H9 (cell line): ENCODE measurements around the gene CSTA. TPM values are rescaled to one million over a fixed set of nuclear protein-coding genes. Genes with fewer than 3 reads are reported as not detected.

Source experiments
- DNase-seq: peaks from one replicate; pipeline ENCODE4 v3.0.0-alpha.2; 2017
- H2AFZ ChIP-seq: one replicate; pipeline ENCODE4 v1.6.1; 2013; ENCODE audit warnings: mild to moderate bottlenecking, low read length, control low read depth, moderate library complexity
- H2AK5ac ChIP-seq: 2 replicates; pipeline ENCODE4 v1.6.1; 2013; ENCODE audit warnings: low read length, control low read depth, mixed read lengths; ENCODE audit not compliant: insufficient read length
- H2BK120ac ChIP-seq: one replicate; pipeline ENCODE4 v1.6.1; 2013; ENCODE audit warnings: low read depth, mild to moderate bottlenecking, low read length, control low read depth, inconsistent platforms; ENCODE audit not compliant: poor library complexity, severe bottlenecking
- H2BK12ac ChIP-seq: 2 replicates; pipeline ENCODE4 v1.6.1; 2013; ENCODE audit warnings: low read length, control low read depth, mixed read lengths, low read depth; ENCODE audit not compliant: insufficient read length
- H2BK15ac ChIP-seq: 2 replicates; pipeline ENCODE4 v1.6.1; 2013; ENCODE audit warnings: low read depth, low read length, control low read depth
- H2BK20ac ChIP-seq: one replicate; pipeline ENCODE4 v1.6.1; 2013; ENCODE audit warnings: low read depth, mild to moderate bottlenecking, low read length, control low read depth, inconsistent platforms; ENCODE audit not compliant: poor library complexity, severe bottlenecking
- H2BK5ac ChIP-seq: 2 replicates; pipeline ENCODE4 v1.6.1; 2013; ENCODE audit warnings: low read length, control low read depth, mixed read lengths; ENCODE audit not compliant: insufficient read length
- H3K14ac ChIP-seq: 2 replicates; pipeline ENCODE4 v1.6.1; 2013; ENCODE audit warnings: low read length, control low read depth; ENCODE audit not compliant: insufficient read depth
- H3K18ac ChIP-seq: 2 replicates; pipeline ENCODE4 v1.6.1; 2013; ENCODE audit warnings: low read depth, mild to moderate bottlenecking, mixed read lengths, low read length, control low read depth; ENCODE audit not compliant: insufficient read length
- H3K23ac ChIP-seq: 2 replicates; pipeline ENCODE4 v1.6.1; 2013; ENCODE audit warnings: low read length, control low read depth, mixed read lengths, low read depth; ENCODE audit not compliant: insufficient read length
- H3K23me2 ChIP-seq: 2 replicates; pipeline ENCODE4 v1.6.1; 2013; ENCODE audit warnings: low read depth, mild to moderate bottlenecking, mixed read lengths, low read length, control low read depth; ENCODE audit not compliant: insufficient read length, poor library complexity, severe bottlenecking
- H3K27ac ChIP-seq: 2 replicates; pipeline ENCODE4 v1.5.1; 2013; ENCODE audit warnings: low read length, control low read depth, mixed read lengths, low read depth; ENCODE audit not compliant: insufficient read length
- H3K27me3 ChIP-seq: 2 replicates; pipeline ENCODE4 v1.6.1; 2013; ENCODE audit warnings: low read length, control low read depth, inconsistent platforms; ENCODE audit not compliant: insufficient read depth
- H3K4ac ChIP-seq: 2 replicates; pipeline ENCODE4 v1.6.1; 2013; ENCODE audit warnings: low read depth, mild to moderate bottlenecking, control low read depth, inconsistent platforms, low read length, moderate library complexity
- H3K4me1 ChIP-seq: 2 replicates; pipeline ENCODE4 v1.6.1; 2013; ENCODE audit warnings: low read length, control low read depth, inconsistent platforms; ENCODE audit not compliant: insufficient read depth
- H3K4me2 ChIP-seq: 2 replicates; pipeline ENCODE4 v1.6.1; 2013; ENCODE audit warnings: low read length, control low read depth, mixed read lengths; ENCODE audit not compliant: insufficient read length, insufficient read depth
- H3K56ac ChIP-seq: 2 replicates; pipeline ENCODE4 v1.6.1; 2013; ENCODE audit warnings: low read depth, mild to moderate bottlenecking, mixed read lengths, low read length, control low read depth; ENCODE audit not compliant: insufficient read length
- H3K79me1 ChIP-seq: 2 replicates; pipeline ENCODE4 v1.6.1; 2013; ENCODE audit warnings: low read depth, mild to moderate bottlenecking, moderate library complexity, low read length, control low read depth, inconsistent platforms; ENCODE audit not compliant: insufficient read depth, poor library complexity, severe bottlenecking
- H3K79me2 ChIP-seq: 2 replicates; pipeline ENCODE4 v1.6.1; 2013; ENCODE audit warnings: low read length, control low read depth, inconsistent platforms; ENCODE audit not compliant: insufficient read depth
- H3K9ac ChIP-seq: 2 replicates; pipeline ENCODE4 v1.6.1; 2013; ENCODE audit warnings: low read length, control low read depth, mixed read lengths; ENCODE audit not compliant: insufficient read length; ENCODE audit errors: extremely low read depth
- H3K9me3 ChIP-seq: one replicate; pipeline ENCODE4 v1.6.1; 2013; ENCODE audit warnings: low read depth, low read length, inconsistent platforms; ENCODE audit not compliant: control insufficient read depth
- H3T11ph ChIP-seq: one replicate; pipeline ENCODE4 v1.6.1; 2013; ENCODE audit warnings: mild to moderate bottlenecking, low read length, control low read depth, inconsistent platforms
- H4K20me1 ChIP-seq: one replicate; pipeline ENCODE4 v1.6.1; 2013; ENCODE audit not compliant: control insufficient read depth, insufficient read length, insufficient read depth
- H4K5ac ChIP-seq: 2 replicates; pipeline ENCODE4 v1.6.1; 2013; ENCODE audit warnings: low read depth, mild to moderate bottlenecking, mixed read lengths, low read length, control low read depth; ENCODE audit not compliant: insufficient read length
- H4K8ac ChIP-seq: replicated peaks from 2 replicates; pipeline ENCODE4 v1.6.1; 2013; ENCODE audit warnings: low read length, control low read depth, mixed read lengths, low read depth; ENCODE audit not compliant: insufficient read length
- H4K91ac ChIP-seq: 2 replicates; pipeline ENCODE4 v1.6.1; 2013; ENCODE audit warnings: low read depth, mild to moderate bottlenecking, moderate library complexity, mixed read lengths, low read length, control low read depth; ENCODE audit not compliant: insufficient read length
- H3K27ac Mint-ChIP-seq, 3 experiments: 2 replicates in 2 of 3; 3 replicates in 1 of 3; pipeline ENCODE4 v1.8.0; 2020 to 2021; ENCODE audit warnings: mixed read lengths in 3 of 3, mild to moderate bottlenecking in 1 of 3, moderate library complexity in 1 of 3
- H3K27me3 Mint-ChIP-seq: 2 replicates; pipeline ENCODE4 v1.8.0; 2021; ENCODE audit warnings: low read depth, mild to moderate bottlenecking, moderate library complexity, mixed read lengths
- H3K36me3 Mint-ChIP-seq, 3 experiments: 2 replicates in 2 of 3; 3 replicates in 1 of 3; pipeline ENCODE4 v1.8.0; 2020 to 2021; ENCODE audit warnings: low read depth in 3 of 3, mixed read lengths in 3 of 3; ENCODE audit not compliant: insufficient read depth in 1 of 3
- H3K4me1 Mint-ChIP-seq, 2 experiments: 2 replicates each; pipeline ENCODE4 v1.8.0; 2020; ENCODE audit warnings: mixed read lengths in 2 of 2
- H3K4me3 Mint-ChIP-seq, 2 experiments: 2 replicates in 1 of 2; 3 replicates in 1 of 2; pipeline ENCODE4 v1.8.0; 2020 to 2021; ENCODE audit warnings: mild to moderate bottlenecking in 2 of 2, mixed read lengths in 2 of 2, moderate library complexity in 1 of 2
- H3K9me3 Mint-ChIP-seq, 2 experiments: 2 replicates in 1 of 2; 3 replicates in 1 of 2; pipeline ENCODE4 v1.8.0; 2020; ENCODE audit warnings: mild to moderate bottlenecking in 2 of 2, mixed read lengths in 2 of 2, moderate library complexity in 1 of 2
- WGBS: extraction: QIAGEN DNeasy Blood & Tissue Kit; methylation state at CpG from one replicate; pipeline ENCODE4 v1.1.7; 2013; ENCODE audit warnings: missing lambda C conversion rate, low lambda C conversion rate, mixed read lengths; ENCODE audit not compliant: insufficient read length; ENCODE audit errors: extremely low coverage; 5-methylcytosine and 5-hydroxymethylcytosine counted together
- total RNA-seq: library from RNA; stranded (reverse); gene quantifications from 2 replicates; pipeline ENCODE4 v1.2.1, GENCODE V29; 2021
- TF ChIP-seq, protein P1 (sequence below): fragments of 200-600 bp; sonication (generic); conservative IDR thresholded peaks from 3 replicates; pipeline ENCODE4 v1.8.0; 2021; ENCODE audit warnings: antibody characterized with exemption, mild to moderate bottlenecking

The CSTA gene
- total RNA-seq, 1 experiment from 2014 or later, result not detected

DNA sequence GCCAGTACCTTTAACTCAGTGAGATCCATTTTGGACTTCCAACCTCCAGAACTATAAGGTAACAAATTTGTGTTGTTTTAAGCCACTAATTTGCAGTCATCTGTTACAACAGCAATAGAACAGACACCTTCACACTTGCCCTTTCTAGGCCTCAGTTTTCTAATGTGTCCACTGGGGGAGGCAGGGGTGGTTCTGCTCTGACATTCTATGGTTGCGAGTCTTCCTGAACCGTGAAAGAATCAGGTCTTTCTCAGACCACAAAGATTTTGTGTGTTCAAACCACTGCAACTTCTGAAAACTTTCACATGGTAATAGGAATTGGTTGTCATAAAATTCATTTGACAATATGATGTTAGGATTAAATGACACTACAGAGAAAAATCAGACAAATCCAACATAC is 26.8 kb upstream of the CSTA start:
- Histone ChIP-seq H3K27ac (no peak overlapping the region), H3K4me2 (no peak overlapping the region), H3K23me2 (no peaks in the 10 kb centered on the region), H2BK20ac (no peak overlapping the region), H4K8ac (no peak overlapping the region), H2AFZ (no peak overlapping the region), H3K4me1 (no peaks in the 10 kb centered on the region), H4K20me1 (no peaks in the 10 kb centered on the region), H3K18ac (no peak overlapping the region), H3K23ac (no peak overlapping the region), H3K9ac (no peak overlapping the region), H2BK5ac (no peak overlapping the region), H3K56ac (no peak overlapping the region), H3K9me3 (no peaks in the 10 kb centered on the region), H4K5ac (no peak overlapping the region), H2BK120ac (no peak overlapping the region), H3K79me2 (no peaks in the 10 kb centered on the region), H3K14ac (no peak overlapping the region), H2AK5ac (no peak overlapping the region), H3T11ph (no peak overlapping the region), H2BK12ac (no peak overlapping the region), H4K91ac (no peak overlapping the region), H3K79me1 (no peaks in the 10 kb centered on the region), H3K4ac (no peak overlapping the region), H3K27me3 (no peaks in the 10 kb centered on the region), H2BK15ac (no peak overlapping the region)
- Mint-ChIP-seq H3K27ac (no peak overlapping the region), H3K36me3 (no peaks in the 10 kb centered on the region; a peak in 1 of 7 replicates), H3K4me3 (no peak overlapping the region), H3K27me3 (no peaks in the 10 kb centered on the region), H3K4me1 (no peaks in the 10 kb centered on the region), H3K9me3 (peaks cover 0 to 1% of the 10 kb centered on the region in 2 experiments; a peak in 1 of 5 replicates)
- DNase-seq, result no peak
- TF ChIP-seq, protein P1, sequence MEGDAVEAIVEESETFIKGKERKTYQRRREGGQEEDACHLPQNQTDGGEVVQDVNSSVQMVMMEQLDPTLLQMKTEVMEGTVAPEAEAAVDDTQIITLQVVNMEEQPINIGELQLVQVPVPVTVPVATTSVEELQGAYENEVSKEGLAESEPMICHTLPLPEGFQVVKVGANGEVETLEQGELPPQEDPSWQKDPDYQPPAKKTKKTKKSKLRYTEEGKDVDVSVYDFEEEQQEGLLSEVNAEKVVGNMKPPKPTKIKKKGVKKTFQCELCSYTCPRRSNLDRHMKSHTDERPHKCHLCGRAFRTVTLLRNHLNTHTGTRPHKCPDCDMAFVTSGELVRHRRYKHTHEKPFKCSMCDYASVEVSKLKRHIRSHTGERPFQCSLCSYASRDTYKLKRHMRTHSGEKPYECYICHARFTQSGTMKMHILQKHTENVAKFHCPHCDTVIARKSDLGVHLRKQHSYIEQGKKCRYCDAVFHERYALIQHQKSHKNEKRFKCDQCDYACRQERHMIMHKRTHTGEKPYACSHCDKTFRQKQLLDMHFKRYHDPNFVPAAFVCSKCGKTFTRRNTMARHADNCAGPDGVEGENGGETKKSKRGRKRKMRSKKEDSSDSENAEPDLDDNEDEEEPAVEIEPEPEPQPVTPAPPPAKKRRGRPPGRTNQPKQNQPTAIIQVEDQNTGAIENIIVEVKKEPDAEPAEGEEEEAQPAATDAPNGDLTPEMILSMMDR, result no peak
- WGBS, result no CpG with 5 or more reads among the region's 2 CpGs
